ENCODE data around the gene CHD8. TPM values are rescaled to one million over a fixed set of nuclear protein-coding genes. Genes with fewer than 3 reads are reported as not detected.

CHD8 gene, protein sequence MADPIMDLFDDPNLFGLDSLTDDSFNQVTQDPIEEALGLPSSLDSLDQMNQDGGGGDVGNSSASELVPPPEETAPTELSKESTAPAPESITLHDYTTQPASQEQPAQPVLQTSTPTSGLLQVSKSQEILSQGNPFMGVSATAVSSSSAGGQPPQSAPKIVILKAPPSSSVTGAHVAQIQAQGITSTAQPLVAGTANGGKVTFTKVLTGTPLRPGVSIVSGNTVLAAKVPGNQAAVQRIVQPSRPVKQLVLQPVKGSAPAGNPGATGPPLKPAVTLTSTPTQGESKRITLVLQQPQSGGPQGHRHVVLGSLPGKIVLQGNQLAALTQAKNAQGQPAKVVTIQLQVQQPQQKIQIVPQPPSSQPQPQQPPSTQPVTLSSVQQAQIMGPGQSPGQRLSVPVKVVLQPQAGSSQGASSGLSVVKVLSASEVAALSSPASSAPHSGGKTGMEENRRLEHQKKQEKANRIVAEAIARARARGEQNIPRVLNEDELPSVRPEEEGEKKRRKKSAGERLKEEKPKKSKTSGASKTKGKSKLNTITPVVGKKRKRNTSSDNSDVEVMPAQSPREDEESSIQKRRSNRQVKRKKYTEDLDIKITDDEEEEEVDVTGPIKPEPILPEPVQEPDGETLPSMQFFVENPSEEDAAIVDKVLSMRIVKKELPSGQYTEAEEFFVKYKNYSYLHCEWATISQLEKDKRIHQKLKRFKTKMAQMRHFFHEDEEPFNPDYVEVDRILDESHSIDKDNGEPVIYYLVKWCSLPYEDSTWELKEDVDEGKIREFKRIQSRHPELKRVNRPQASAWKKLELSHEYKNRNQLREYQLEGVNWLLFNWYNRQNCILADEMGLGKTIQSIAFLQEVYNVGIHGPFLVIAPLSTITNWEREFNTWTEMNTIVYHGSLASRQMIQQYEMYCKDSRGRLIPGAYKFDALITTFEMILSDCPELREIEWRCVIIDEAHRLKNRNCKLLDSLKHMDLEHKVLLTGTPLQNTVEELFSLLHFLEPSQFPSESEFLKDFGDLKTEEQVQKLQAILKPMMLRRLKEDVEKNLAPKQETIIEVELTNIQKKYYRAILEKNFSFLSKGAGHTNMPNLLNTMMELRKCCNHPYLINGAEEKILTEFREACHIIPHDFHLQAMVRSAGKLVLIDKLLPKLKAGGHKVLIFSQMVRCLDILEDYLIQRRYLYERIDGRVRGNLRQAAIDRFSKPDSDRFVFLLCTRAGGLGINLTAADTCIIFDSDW (N-terminal part only)
- 38.5 to 43.6 TPM (median 42.0 TPM) in 5 replicates for total RNA-seq (2022; extraction: Qiagen RNA extraction; ENCODE audit: low read depth)

DNA sequence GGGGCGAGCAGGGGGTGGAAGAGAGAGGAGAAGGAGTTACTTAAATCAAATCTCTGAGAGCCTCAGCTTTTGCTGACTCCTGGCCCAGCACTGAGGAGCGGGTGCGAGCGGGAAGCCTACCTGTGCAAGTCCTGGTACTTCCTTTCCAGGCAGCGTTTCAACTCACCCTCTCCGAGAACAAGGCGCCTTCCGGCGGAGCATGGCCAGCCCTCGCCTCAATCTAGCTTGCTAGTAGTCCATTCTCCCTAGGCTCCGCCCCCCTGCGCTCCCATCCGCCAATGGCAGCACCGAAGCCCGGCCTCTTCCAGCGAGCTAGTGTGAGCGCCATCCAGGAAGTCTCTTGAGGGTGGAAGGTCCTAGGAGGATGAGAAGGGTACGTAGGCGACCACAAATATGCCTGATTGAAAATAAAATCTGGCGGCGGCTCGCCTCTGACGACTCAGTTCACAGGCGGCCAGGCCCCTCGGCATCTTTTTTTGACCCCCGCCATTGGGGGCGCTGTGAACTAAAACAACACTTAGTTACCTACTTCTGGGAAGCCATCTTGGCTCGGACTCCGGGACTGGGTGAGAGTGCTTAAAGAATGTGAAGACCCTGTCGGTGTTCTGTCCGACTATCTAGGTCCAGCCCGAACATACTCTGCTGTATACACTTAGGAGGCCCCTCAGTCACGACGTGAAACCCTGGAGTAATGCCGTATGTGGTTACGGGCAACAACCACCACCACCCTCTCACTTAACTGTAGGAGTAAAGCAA, at the start of gene CHD8:
Gene CHD8, minus strand, starts transcription at position 212 of the 756 bp plus-strand sequence. CDS start 24,480 bp downstream, outside the sequence.

GRCh38 chr14:21476925-21477681, 21.2 kb upstream of the CHD8 start, which contains the start of the genes RAB2B and TOX4:
TSS of gene RAB2B (minus strand) at chr14:21476959. CDS start at chr14:21476872, 87 bp downstream.
TSS of gene TOX4 (plus strand) at chr14:21477195. CDS start at chr14:21477279, 84 bp downstream.

DNA sequence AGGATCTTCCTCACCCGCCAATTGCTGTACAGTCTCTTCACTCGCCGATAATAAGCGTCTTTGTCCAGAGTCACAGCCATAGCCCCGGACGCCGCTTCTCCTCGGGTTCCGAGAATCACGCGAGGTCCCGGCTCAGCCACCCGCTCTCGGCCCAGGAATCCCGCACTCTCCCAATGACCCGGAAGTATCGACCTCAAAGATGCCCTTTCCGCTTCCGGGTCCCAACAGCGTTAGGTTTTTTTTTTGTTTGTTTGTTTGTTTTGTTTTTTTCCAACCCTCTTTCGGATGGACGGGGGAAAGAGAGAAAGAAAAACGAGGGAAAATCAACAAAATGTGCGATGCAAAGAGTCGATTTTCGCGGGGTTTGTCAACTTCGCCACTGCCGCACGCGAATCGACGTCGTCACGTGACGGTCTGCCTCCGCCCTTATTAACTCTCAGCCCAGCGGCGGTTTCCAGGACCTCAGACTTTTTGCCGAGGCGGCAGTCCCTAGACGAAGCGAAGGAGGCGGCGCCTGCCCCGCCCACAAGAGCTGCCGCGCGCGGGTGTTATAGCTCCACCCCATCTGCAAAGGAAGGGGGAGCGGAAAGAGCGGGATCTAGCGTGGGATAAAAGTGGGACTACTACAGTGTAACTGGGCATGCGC, 72.0 kb downstream of the CHD8 start, which contains the start of gene SUPT16H:
Gene SUPT16H, minus strand, starts transcription at position 172 of the 646 bp plus-strand sequence. Its CDS starts 92 bp downstream, at position 80.

Other genes with a start within 250 kb of the CHD8 start
- gene HNRNPC, start 186.7 kb downstream of the CHD8 start, total RNA-seq (2022; extraction: Qiagen RNA extraction; ENCODE audit: low read depth) = 789 to 1,071 TPM (median 851 TPM) in 5 replicates
- gene RPGRIP1, start 176.0 kb downstream of the CHD8 start, total RNA-seq (2022; extraction: Qiagen RNA extraction; ENCODE audit: low read depth) = 0.21 to 0.51 TPM (median 0.34 TPM) in 5 replicates
- gene SUPT16H, start 72.1 kb downstream of the CHD8 start, total RNA-seq (2022; extraction: Qiagen RNA extraction; ENCODE audit: low read depth) = 103 to 133 TPM (median 108 TPM) in 5 replicates
- 12.7 to 15.7 TPM (median 14.4 TPM) in 5 replicates for gene RAB2B, start 20.8 kb upstream of the CHD8 start, total RNA-seq (2022; extraction: Qiagen RNA extraction; ENCODE audit: low read depth)
- 59.5 to 73.5 TPM (median 68.8 TPM) in 5 replicates for gene TOX4, start 21.1 kb upstream of the CHD8 start, total RNA-seq (2022; extraction: Qiagen RNA extraction; ENCODE audit: low read depth)
- gene METTL3, start 55.2 kb upstream of the CHD8 start, total RNA-seq (2022; extraction: Qiagen RNA extraction; ENCODE audit: low read depth) = 46.3 to 56.0 TPM (median 54.7 TPM) in 5 replicates
- gene SALL2, start 70.2 kb upstream of the CHD8 start, total RNA-seq (2022; extraction: Qiagen RNA extraction; ENCODE audit: low read depth) = 0.63 to 1.6 TPM (median 1.1 TPM) in 5 replicates
- gene OR10G3, start 124.0 kb upstream of the CHD8 start, total RNA-seq (2022; extraction: Qiagen RNA extraction; ENCODE audit: low read depth) = not detected in 5 replicates
- gene OR10G2, start 178.8 kb upstream of the CHD8 start, total RNA-seq (2022; extraction: Qiagen RNA extraction; ENCODE audit: low read depth) = not detected in 5 replicates
- gene OR4E2, start 197.7 kb upstream of the CHD8 start, total RNA-seq (2022; extraction: Qiagen RNA extraction; ENCODE audit: low read depth) = not detected in 5 replicates
- gene OR4E1, start 217.7 kb upstream of the CHD8 start, total RNA-seq (2022; extraction: Qiagen RNA extraction; ENCODE audit: low read depth) = not detected in 5 replicates

Measured in A549 treated with CpdA at 1 μM for 4 hours (cell line).